H1 (cell line): Measurements from ENCODE around the gene DGKH. TPM values are rescaled to one million over a fixed set of nuclear protein-coding genes. Genes with fewer than 3 reads are reported as not detected.

ENCODE experiments used
- CHD2 ChIP-seq: IDR thresholded peaks from 2 replicates; pipeline ENCODE4 v1.6.1; 2012; ENCODE audit warnings: low read length, improper control_type of control experiment
- FOSL1 ChIP-seq: IDR thresholded peaks from 2 replicates; pipeline ENCODE4 v1.6.1; 2011; ENCODE audit warnings: mild to moderate bottlenecking, low read depth, low read length, moderate library complexity; ENCODE audit not compliant: insufficient read depth
- HDAC6 ChIP-seq: IDR thresholded peaks from one replicate; pipeline ENCODE4 v1.7.1; 2012; ENCODE audit warnings: low read depth, mild to moderate bottlenecking, inconsistent platforms, low read length, moderate library complexity
- JUN ChIP-seq: IDR thresholded peaks from 2 replicates; pipeline ENCODE4 v1.6.1; 2011; ENCODE audit warnings: low read depth, mild to moderate bottlenecking, improper control_type of control experiment, low read length
- MAX ChIP-seq: IDR thresholded peaks from 2 replicates; pipeline ENCODE4 v1.6.1; 2012; ENCODE audit warnings: inconsistent platforms
- SIN3A ChIP-seq, 2 experiments: IDR thresholded peaks in 1 of 2; conservative IDR thresholded peaks in 1 of 2; 2 replicates each; pipeline ENCODE4 v1.6.1; 2011 to 2012; ENCODE audit warnings: low read length in 2 of 2, improper control_type of control experiment in 1 of 2, low read depth in 1 of 2, mild to moderate bottlenecking in 1 of 2
- SP2 ChIP-seq: IDR thresholded peaks from 2 replicates; pipeline ENCODE4 v1.6.1; 2012; ENCODE audit warnings: mild to moderate bottlenecking, low read length, inconsistent platforms
- polyA plus RNA-seq, 7 experiments: library from polyadenylated mRNA; depleted of rRNA in 3 of 7; stranded (reverse) in 5 of 7; unstranded in 2 of 7; fragments of >200 nt in 5 of 7; fragments of 200-250 nt in 2 of 7; gene quantifications; 1 replicate in 5 of 7; 2 replicates in 1 of 7; 4 replicates in 1 of 7; pipeline versions ENCODE4 v1.2.1 to v1.2.3, GENCODE V29; 2011 to 2013; ENCODE audit warnings: missing spikeins in 2 of 7, mixed read lengths in 2 of 7
- total RNA-seq: library from RNA; stranded (reverse); fragmentation: NEBNext Ultra II Directional; extraction: Animal tissue kit (Norgen Biotek cat#: 25700); gene quantifications from 2 replicates; pipeline ENCODE4 v1.2.1, GENCODE V29; 2021

Gene DGKH
- total and polyA plus RNA-seq, 2 of the 8 experiments (the other 6 are each of a cell fraction or from before 2014, with no cell fraction given): 2.1 to 7.9 TPM

GRCh38 chr13:42063105-42063504 lies 14.7 kb downstream of the DGKH start (continued):
- peak; percentile 73 to 77; a peak in 2 of 4 replicates for TF ChIP-seq SIN3A (conservative IDR thresholded peaks at IDR 0.05 in 1 of 2, IDR thresholded peaks at IDR 0.05 in 1 of 2; ENCODE audit: low read depth in 1 of 2, low read length in 2 of 2)
- TF ChIP-seq HDAC6: no peak
- TF ChIP-seq JUN: no peak
- no peak for TF ChIP-seq MAX
- TF ChIP-seq FOSL1: no peak
- no peak for TF ChIP-seq CHD2
- no peak for TF ChIP-seq SP2
